BE2C (cell line): ENCODE data around the gene MGAT4B. TPM values are rescaled to one million over a fixed set of nuclear protein-coding genes. Genes with fewer than 3 reads are reported as not detected.

Experiments used
- DNase-seq: peaks from one replicate; pipeline ENCODE4 v3.0.0-alpha.2; 2020
- H3K27me3 ChIP-seq: fragments of 250-450 bp; sonication (Bioruptor Pico); 2 replicates; pipeline ENCODE4 v1.5.1; 2020; ENCODE audit warnings: mild to moderate bottlenecking
- H3K36me3 ChIP-seq: fragments of 250-450 bp; sonication (Bioruptor Pico); 2 replicates; pipeline ENCODE4 v1.5.1; 2020; ENCODE audit warnings: mild to moderate bottlenecking
- H3K4me1 ChIP-seq: fragments of 250-450 bp; sonication (Bioruptor Pico); 2 replicates; pipeline ENCODE4 v1.5.1; 2020
- H3K4me3 ChIP-seq: 2 replicates; pipeline ENCODE4 v1.5.1; 2011; ENCODE audit warnings: low read depth, low read length
- H3K9me3 ChIP-seq: fragments of 250-450 bp; sonication (Bioruptor Pico); 2 replicates; pipeline ENCODE4 v1.5.1; 2020
- CTCF ChIP-seq: IDR thresholded peaks from 2 replicates; pipeline ENCODE4 v1.5.1; 2012; ENCODE audit warnings: mild to moderate bottlenecking, low read depth, low read length
- polyA plus RNA-seq: library from polyadenylated mRNA; unstranded; fragments of >200 nt; gene quantifications from one replicate; pipeline ENCODE4 v1.2.1, GENCODE V29; 2012; ENCODE audit warnings: low read depth, missing spikeins; ENCODE audit not compliant: insufficient read length, insufficient read depth

MGAT4B gene
- 246 TPM for polyA plus RNA-seq

- Histone ChIP-seq H3K27me3 (no peaks in the 10 kb centered on the region), H3K36me3 (no peaks in the 10 kb centered on the region), H3K4me3 (peak within 1 kb of the TSS; percentile 70), H3K4me1 (no peaks in the 10 kb centered on the region; the same call in 1 of the 2 replicates), H3K9me3 (no peaks in the 10 kb centered on the region)
- DNase-seq = peak; percentile 78
- no peak for TF ChIP-seq CTCF
These were observed at the start of gene MGAT4B for GRCh38 chr5:179806250-179807048. Gene MGAT4B (minus strand): TSS chr5:179806866. CDS start chr5:179806583, 283 bp downstream.

- Histone ChIP-seq H3K4me3 (no peak overlapping the region), H3K4me1 (no peaks in the 10 kb centered on the region), H3K36me3 (peaks cover 14% of the 10 kb centered on the region), H3K27me3 (no peaks in the 10 kb centered on the region), H3K9me3 (no peaks in the 10 kb centered on the region)
- TF ChIP-seq CTCF = no peak
- DNase-seq = no peak
These were observed 47.7 kb upstream of the MGAT4B start for GRCh38 chr5:179854356-179854755.

GRCh38 chr5:179852993-179853547, 46.4 kb upstream of the MGAT4B start:
- Histone ChIP-seq H3K4me1 (no peaks in the 10 kb centered on the region), H3K27me3 (no peaks in the 10 kb centered on the region), H3K36me3 (peaks cover 20% of the 10 kb centered on the region), H3K4me3 (no peak overlapping the region), H3K9me3 (no peaks in the 10 kb centered on the region)
- DNase-seq = no peak
- TF ChIP-seq CTCF = no peak

- no peak overlapping the region for H3K4me3 ChIP-seq
- no peaks in the 10 kb centered on the region for H3K4me1 ChIP-seq
- DNase-seq = no peak
- no peaks in the 10 kb centered on the region for H3K9me3 ChIP-seq
- TF ChIP-seq CTCF = no peak
- peaks cover 31% of the 10 kb centered on the region for H3K36me3 ChIP-seq
- H3K27me3 ChIP-seq = no peaks in the 10 kb centered on the region
These were observed 35.0 kb upstream of the MGAT4B start for GRCh38 chr5:179841621-179842020.

- Histone ChIP-seq H3K4me3 (no peak overlapping the region), H3K9me3 (no peaks in the 10 kb centered on the region), H3K36me3 (peaks cover 38% of the 10 kb centered on the region), H3K27me3 (no peaks in the 10 kb centered on the region), H3K4me1 (no peaks in the 10 kb centered on the region)
- no peak for TF ChIP-seq CTCF
- DNase-seq = no peak
These were observed 34.1 kb upstream of the MGAT4B start for GRCh38 chr5:179840766-179841165.

GRCh38 chr5:179840321-179840720, 33.7 kb upstream of the MGAT4B start:
- no peaks in the 10 kb centered on the region for H3K9me3 ChIP-seq
- H3K4me3 ChIP-seq = no peak overlapping the region
- H3K36me3 ChIP-seq = peaks cover 36% of the 10 kb centered on the region
- no peak for TF ChIP-seq CTCF
- DNase-seq = no peak
- no peaks in the 10 kb centered on the region for H3K27me3 ChIP-seq
- no peaks in the 10 kb centered on the region for H3K4me1 ChIP-seq
